Psoas muscle (tissue), 8 donors: ENCODE data around the gene WSCD2. TPM values are rescaled to one million over a fixed set of nuclear protein-coding genes. Genes with fewer than 3 reads are reported as not detected.

Experiments
- ATAC-seq, 4 donors: fragments of 200-7000 bp; cut with Tn5 transposase; one replicate each; pipeline ENCODE4 v1.9.1; 2020; ENCODE audit warnings: moderate library complexity in 3 of 4, mild to moderate bottlenecking in 2 of 4
- DNase-seq, 2 donors: peaks; one replicate each; pipeline ENCODE4 v3.0.0-alpha.2; 2020
- H3K27ac ChIP-seq: fragments of 200-600 bp; one replicate; pipeline ENCODE4 v1.8.0; 2022
- H3K27me3 ChIP-seq, 3 donors: fragments of 200-600 bp in 1 of 3; one replicate each; pipeline versions ENCODE4 v1.6.1 to v1.8.0; 2013 to 2022; ENCODE audit warnings: low read length in 2 of 3, mild to moderate bottlenecking in 2 of 3, moderate library complexity in 1 of 3; ENCODE audit not compliant: insufficient read depth in 3 of 3
- H3K36me3 ChIP-seq, 2 donors: fragments of 200-600 bp in 1 of 2; one replicate each; pipeline versions ENCODE4 v1.6.1 to v1.8.0; 2013 to 2022; ENCODE audit warnings: low read depth in 1 of 2, mild to moderate bottlenecking in 1 of 2, moderate library complexity in 1 of 2; ENCODE audit not compliant: insufficient read depth in 1 of 2
- H3K4me1 ChIP-seq: fragments of 200-600 bp; one replicate; pipeline ENCODE4 v1.8.0; 2022
- H3K4me3 ChIP-seq: fragments of 200-600 bp; one replicate; pipeline ENCODE4 v1.8.0; 2022; ENCODE audit warnings: mild to moderate bottlenecking
- H3K9me3 ChIP-seq: fragments of 200-600 bp; one replicate; pipeline ENCODE4 v1.8.0; 2022
- WGBS, 3 donors: extraction: QIAGEN DNeasy Blood & Tissue Kit; methylation state at CpG; one replicate each; pipeline versions ENCODE4 v1.1.6 to v1.1.7; 2013; 5-methylcytosine and 5-hydroxymethylcytosine counted together
- intact Hi-C, 2 donors: fragments of 100-400 bp; cut with DNase I; formaldehyde crosslinking; loops; one replicate each; pipeline versions ENCODE4 v1.11.0 to v1.14.2; 2022
- polyA plus RNA-seq, 3 donors: library from polyadenylated mRNA; stranded (reverse); fragments of 200-250 nt; gene quantifications; one replicate each; pipeline ENCODE4 v1.2.3, GENCODE V29; 2013
- total RNA-seq, 4 donors: library from RNA; stranded (reverse); fragmentation: NEBNext Ultra II Directional in 2 of 4; extraction: Animal tissue kit (Norgen Biotek cat#: 25700) in 2 of 4; gene quantifications; one replicate each; pipeline versions ENCODE4 v1.2.1 to v1.2.4, GENCODE V29; 2021 to 2023
- TF ChIP-seq, protein P1 (sequence below): fragments of 200-600 bp; IDR thresholded peaks from one replicate; pipeline ENCODE4 v1.8.0; 2022; ENCODE audit warnings: antibody characterized with exemption
- donor health status: healthy with polysubstance abuse.
- donor health status: DM: no; HTN: no; CAD: no; lungs with moderate emphysema.
- donor health status: Bipolar disorder and iron deficiency.
- donor health status: healthy.
- donor health status: DM: yes; HTN: yes; CAD: no.
- donor health status: DM: no; HTN: no; CAD: no.
- donor health status: DM: no; HTN: no; CAD: no.
- donor health status: DM: yes; HTN: yes; CAD: no.

The WSCD2 gene
- total and polyA plus RNA-seq, 7 donors: 0.01 to 0.21 TPM; not detected in 5

DNA sequence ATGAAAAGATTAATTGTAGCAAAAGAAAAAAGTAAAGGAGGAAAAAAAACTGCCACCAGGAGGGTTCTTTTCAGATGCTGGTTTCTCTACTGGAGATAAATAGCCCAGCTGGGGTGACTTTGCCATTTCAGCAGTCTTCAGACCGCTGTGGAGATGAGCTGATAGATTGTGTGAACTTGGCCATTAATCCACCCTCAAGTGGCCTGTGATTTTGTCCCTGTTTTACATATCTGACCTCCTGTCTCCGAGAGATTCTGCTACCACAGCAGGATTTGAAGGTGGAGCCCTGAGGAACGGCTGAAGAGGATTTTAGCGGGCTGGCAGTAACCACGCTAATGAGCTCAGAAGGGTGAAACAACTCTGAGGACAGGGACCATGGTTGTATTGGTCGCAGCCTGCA lies 72.7 kb downstream of the WSCD2 start:
- WGBS, 3 donors: 42 to 50% (median 47%) methylated on average over 6 of the region's 6 CpGs
- H3K9me3 ChIP-seq: no peaks in the 10 kb centered on the region
- DNase-seq: no peak
- H3K4me3 ChIP-seq: no peak overlapping the region
- peaks cover 0 to 5% (median 0%) of the 10 kb centered on the region in 3 donors for H3K27me3 ChIP-seq
- TF ChIP-seq, protein P1, sequence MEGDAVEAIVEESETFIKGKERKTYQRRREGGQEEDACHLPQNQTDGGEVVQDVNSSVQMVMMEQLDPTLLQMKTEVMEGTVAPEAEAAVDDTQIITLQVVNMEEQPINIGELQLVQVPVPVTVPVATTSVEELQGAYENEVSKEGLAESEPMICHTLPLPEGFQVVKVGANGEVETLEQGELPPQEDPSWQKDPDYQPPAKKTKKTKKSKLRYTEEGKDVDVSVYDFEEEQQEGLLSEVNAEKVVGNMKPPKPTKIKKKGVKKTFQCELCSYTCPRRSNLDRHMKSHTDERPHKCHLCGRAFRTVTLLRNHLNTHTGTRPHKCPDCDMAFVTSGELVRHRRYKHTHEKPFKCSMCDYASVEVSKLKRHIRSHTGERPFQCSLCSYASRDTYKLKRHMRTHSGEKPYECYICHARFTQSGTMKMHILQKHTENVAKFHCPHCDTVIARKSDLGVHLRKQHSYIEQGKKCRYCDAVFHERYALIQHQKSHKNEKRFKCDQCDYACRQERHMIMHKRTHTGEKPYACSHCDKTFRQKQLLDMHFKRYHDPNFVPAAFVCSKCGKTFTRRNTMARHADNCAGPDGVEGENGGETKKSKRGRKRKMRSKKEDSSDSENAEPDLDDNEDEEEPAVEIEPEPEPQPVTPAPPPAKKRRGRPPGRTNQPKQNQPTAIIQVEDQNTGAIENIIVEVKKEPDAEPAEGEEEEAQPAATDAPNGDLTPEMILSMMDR: no peak
- H3K4me1 ChIP-seq: no peaks in the 10 kb centered on the region
- ATAC-seq: no peak
- no peaks in the 10 kb centered on the region for H3K36me3 ChIP-seq
- intact Hi-C loops: no loop called here
- H3K27ac ChIP-seq: no peak overlapping the region

DNA sequence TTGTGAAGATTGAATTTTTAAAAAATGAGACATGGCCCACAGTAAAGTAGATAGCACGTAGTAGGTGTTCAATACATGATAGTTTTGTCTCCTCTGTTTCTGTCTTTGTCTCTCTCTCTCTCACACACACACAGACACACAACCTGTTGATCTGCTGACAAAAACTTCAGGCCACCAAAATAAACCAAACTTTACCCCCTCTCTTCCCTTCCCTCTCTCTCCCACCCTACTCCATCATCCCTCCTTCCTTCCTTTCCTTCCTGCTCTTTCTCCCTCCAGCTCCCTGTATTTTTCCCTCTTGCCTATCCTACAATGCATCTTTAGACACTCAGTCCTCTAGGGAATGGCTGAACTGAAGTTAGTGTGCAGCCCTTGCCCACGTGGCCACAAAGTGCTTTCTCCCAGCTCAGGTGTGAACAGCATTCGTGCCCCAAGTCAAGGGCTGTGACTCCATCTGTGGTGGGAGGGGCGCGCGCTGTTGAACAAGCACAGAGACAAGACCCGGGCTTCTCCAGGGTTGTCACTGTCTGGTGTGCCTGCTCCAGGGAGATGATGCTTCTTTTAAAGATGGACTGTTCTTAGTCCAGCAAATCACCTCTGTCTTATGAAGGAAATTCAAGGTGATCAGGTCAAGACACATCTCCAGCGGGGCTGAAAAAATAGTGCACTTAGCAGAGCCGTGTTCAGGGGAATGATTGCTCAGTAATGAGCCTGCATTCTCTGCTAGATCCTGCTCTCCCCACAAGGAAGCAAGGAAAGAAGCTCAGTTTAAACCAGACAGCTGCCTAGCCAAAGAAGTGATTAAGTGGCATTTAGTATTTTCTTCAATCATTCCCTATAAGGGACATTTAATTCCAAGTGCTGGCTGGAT lies 75.3 kb downstream of the WSCD2 start:
- DNase-seq: no peak
- H3K27me3 ChIP-seq: peaks cover 0 to 5% (median 0%) of the 10 kb centered on the region in 3 donors
- no peak for ATAC-seq
- H3K4me3 ChIP-seq: no peak overlapping the region
- H3K4me1 ChIP-seq: no peaks in the 10 kb centered on the region
- TF ChIP-seq, protein P1: no peak
- intact Hi-C loops: no loop called here
- no peak overlapping the region for H3K27ac ChIP-seq
- no peaks in the 10 kb centered on the region for H3K36me3 ChIP-seq
- H3K9me3 ChIP-seq: no peaks in the 10 kb centered on the region
- WGBS, 3 donors: 66 to 68% (median 66%) methylated on average over 9 of the region's 9 CpGs

DNA sequence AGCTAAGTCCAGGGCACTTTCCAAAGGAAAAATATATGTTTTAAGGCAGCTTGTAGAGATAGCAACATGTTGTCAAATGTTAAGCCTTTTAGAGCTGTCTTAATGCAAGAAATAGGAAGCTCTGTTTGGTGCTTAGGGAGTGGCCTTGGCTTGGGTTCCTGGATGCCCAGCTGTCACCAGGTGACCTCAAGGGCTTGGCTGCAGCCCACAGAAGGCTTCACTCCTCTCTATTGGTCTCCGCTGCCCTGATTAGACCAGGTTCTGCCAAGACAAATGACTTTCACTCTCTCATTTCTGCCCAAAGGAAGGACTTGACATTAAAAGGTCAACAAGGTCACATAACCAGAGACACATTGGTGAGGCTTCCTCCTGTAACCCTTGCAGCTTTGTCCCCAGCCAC lies 76.8 kb downstream of the WSCD2 start:
- Histone ChIP-seq H3K27ac (no peak overlapping the region), H3K4me1 (no peaks in the 10 kb centered on the region), H3K27me3 (peaks cover 0 to 5% (median 0%) of the 10 kb centered on the region in 3 donors), H3K4me3 (no peak overlapping the region), H3K36me3 (no peaks in the 10 kb centered on the region), H3K9me3 (no peaks in the 10 kb centered on the region)
- ATAC-seq (no peak), DNase-seq (no peak)
- TF ChIP-seq, protein P1: no peak
- intact Hi-C loops: no loop called here
- 49 to 67% (median 63%) methylated on average over 1 of the region's 1 CpG for WGBS, 3 donors

DNA sequence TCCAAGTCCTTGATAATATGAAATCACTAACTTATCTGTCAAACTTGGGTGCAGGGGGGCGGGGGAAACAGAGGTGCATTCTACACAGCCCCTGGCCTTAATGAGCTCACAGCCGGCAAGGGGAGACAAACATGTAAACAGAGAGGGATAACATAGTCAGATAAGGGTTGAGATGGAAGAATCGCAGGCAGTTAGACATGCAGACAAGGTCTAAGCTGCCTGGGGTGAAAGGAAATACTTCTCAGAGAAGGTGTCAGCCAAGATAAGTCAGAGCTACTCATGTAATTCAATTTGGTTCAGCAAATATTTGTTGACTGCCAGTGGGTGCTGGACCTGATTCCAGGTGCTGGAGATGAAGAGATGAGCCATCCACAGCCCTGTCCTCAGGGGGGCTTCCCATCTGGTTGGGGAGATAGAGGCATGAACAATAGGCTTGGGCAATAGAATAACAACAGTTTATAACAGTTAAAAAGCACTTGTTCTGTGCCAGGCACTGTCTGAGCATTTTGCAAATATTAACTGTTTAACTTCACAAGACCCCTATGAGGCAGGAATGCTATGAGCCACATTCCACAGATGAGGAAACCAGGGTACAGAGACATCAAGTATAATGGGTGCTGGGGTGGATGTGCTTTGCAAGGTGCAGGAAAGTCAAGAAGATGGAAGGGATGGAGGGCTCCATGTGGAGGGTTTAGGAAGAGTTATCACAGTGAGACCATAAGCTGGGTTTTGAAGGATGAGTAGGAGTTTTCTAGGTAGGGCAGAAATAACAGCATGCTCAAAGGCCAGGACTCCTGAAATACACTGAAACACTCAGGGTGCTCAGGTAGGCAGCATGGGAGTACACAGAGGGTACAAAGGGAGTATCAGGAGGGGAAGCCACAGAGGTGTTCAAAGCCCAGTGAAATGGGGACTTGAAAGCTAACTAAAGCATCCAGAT lies 79.0 kb downstream of the WSCD2 start:
- TF ChIP-seq, protein P1: no peak
- ATAC-seq (no peak), DNase-seq (no peak)
- Histone ChIP-seq H3K4me1 (no peaks in the 10 kb centered on the region), H3K9me3 (no peaks in the 10 kb centered on the region), H3K36me3 (no peaks in the 10 kb centered on the region), H3K27me3 (no peaks in the 10 kb centered on the region), H3K4me3 (no peak overlapping the region), H3K27ac (no peak overlapping the region)
- WGBS, 3 donors: 47 to 53% (median 52%) methylated on average over 3 of the region's 3 CpGs
- intact Hi-C loops: no loop called here
